Memory B cell (primary cell): ENCODE data around the gene SLC6A2.

Source experiments
- ATAC-seq: fragments of 150-1000 bp; cut with Tn5 transposase; 2 replicates; pipeline ENCODE4 v1.10.0; 2021; ENCODE audit warnings: low read depth, mild to moderate bottlenecking, moderate library complexity
- DNase-seq, 2 donors: peaks; one replicate each; pipeline ENCODE4 v3.0.0; 2022; ENCODE audit warnings: low spot score in 2 of 2
- H3K27ac Mint-ChIP-seq: one replicate; pipeline ENCODE4 v1.8.0; 2022; ENCODE audit warnings: mild to moderate bottlenecking, moderate library complexity, mixed read lengths
- H3K27me3 Mint-ChIP-seq: one replicate; pipeline ENCODE4 v1.8.0; 2022; ENCODE audit warnings: mixed read lengths
- H3K36me3 Mint-ChIP-seq: one replicate; pipeline ENCODE4 v1.8.0; 2022; ENCODE audit warnings: mild to moderate bottlenecking, mixed read lengths
- H3K4me1 Mint-ChIP-seq: one replicate; pipeline ENCODE4 v1.8.0; 2022; ENCODE audit warnings: mixed read lengths
- H3K4me3 Mint-ChIP-seq: one replicate; pipeline ENCODE4 v1.8.0; 2022; ENCODE audit warnings: mild to moderate bottlenecking, moderate library complexity, mixed read lengths
- H3K9me3 Mint-ChIP-seq: one replicate; pipeline ENCODE4 v1.8.0; 2022; ENCODE audit warnings: mixed read lengths

Gene SLC6A2

DNA sequence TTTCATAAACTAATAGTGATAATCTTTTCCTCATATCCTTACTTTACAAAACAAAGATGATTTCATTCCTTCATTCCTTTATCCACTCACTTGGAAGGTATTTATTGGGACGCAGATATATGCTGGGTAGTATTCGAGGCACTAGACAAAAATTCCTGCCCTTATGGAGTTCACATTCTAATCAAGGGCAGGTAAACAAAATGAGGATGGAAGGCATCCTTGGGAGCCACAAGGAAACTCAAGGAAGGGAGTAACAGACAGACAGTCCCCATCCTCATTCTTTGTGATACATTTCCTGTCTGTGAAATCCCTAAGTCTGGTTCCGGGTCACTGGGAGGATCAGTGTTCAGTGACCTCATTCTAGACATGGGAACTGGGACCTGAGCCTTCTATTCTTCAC, 45.2 kb downstream of the SLC6A2 start:
- DNase-seq (no peak), ATAC-seq (no peak)
- peaks cover 2% of the 10 kb centered on the region for H3K4me1 Mint-ChIP-seq
- no peak overlapping the region for H3K4me3 Mint-ChIP-seq
- H3K27me3 Mint-ChIP-seq = peaks cover 9% of the 10 kb centered on the region
- H3K9me3 Mint-ChIP-seq = no peaks in the 10 kb centered on the region
- no peaks in the 10 kb centered on the region for H3K36me3 Mint-ChIP-seq
- no peak overlapping the region for H3K27ac Mint-ChIP-seq

DNA sequence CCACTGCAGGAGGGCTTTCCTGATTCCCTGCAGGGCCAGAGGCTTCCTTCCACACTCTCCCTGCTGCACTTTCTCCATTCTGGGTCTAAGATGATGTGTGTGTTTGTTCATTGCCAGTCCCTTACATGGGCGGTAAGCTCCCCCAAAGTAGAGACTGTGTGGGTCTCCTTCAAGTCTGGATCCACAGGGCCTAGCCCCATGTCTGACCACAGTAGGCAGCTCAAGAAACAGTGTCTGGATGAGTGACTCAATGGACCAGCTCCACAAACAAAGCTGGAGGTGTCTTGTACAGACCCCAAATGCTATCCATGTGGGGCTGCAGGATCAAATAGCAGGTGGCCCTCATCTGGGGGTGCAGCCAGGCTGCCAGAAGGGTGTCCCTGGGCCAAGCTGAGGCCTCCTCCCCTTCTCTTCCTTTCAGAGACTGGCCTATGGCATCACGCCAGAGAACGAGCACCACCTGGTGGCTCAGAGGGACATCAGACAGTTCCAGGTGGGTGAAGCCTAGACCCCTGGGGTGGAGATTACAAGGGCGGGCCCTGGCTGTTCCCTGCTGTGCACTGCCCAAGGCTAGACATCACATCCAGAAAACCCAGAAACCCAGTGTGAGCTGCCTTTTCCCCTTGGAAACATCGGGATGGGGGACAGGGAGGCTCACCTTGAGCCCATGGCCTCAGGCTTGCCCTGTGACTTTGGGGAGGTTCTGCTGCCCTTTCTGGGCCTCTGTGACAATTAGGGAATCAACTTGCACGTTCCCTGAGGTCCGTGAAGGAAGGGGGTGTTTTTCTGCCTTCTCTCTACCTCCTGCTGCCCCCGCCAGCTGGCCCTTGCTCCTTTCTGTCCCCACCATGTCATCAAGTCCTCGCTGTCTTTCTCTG, 45.9 kb downstream of the SLC6A2 start:
- no peak overlapping the region for H3K4me3 Mint-ChIP-seq
- H3K9me3 Mint-ChIP-seq = no peaks in the 10 kb centered on the region
- peaks cover 2% of the 10 kb centered on the region for H3K4me1 Mint-ChIP-seq
- DNase-seq (no peak), ATAC-seq (peak; percentile 42)
- peaks cover 10% of the 10 kb centered on the region for H3K27me3 Mint-ChIP-seq
- no peaks in the 10 kb centered on the region for H3K36me3 Mint-ChIP-seq
- no peak overlapping the region for H3K27ac Mint-ChIP-seq

DNA sequence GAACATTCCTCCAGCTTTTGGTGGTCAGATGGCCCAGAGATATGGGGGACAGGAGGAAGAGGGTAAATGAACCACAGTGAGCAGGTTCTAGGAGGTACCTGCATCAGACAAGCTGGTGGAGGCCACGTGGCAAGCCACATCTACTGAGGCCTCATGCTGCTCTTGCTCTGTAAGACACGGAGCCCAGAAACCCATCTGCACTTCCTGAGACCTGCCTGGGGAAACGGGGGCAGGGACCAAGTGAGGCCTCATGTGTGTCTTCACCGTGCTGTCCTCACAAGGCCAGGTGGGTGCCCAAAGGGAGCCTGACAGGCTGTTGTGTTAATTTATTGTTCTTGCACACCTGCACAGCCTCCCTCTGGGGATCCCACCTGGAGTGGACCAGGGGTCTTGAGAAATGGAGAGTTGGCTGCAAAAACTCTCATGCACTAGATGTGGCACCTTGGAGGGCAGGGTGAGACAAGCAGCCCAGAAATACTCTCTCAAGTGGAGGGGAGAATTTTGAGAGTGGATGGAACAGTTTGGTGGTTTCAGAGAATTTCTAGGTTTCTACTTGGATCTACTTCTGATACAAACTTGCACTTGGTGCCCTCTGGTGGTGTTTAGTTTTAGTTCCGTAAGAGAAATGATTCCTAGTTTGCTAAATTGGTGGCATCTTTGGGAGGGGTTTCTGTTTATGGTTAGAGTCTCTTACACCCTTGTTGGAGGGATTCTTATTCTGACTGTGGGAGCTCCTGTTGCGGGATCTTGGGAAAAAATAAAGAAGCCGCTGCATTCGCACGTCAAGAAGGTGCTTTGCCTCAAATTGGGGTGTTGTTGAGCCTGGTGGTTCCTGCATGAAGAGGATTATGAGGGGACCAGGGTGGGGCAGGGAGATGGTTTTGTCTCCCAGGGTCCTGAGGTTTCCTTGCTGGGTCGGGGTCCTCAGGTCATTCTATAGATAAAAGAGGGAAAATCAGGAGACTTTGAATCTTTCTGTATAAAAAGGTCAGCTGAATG, 47.5 kb downstream of the SLC6A2 start:
- Mint-ChIP-seq H3K4me1 (peaks cover 2% of the 10 kb centered on the region), H3K9me3 (no peaks in the 10 kb centered on the region), H3K4me3 (no peak overlapping the region), H3K27me3 (peaks cover 15% of the 10 kb centered on the region), H3K36me3 (no peaks in the 10 kb centered on the region), H3K27ac (no peak overlapping the region)
- DNase-seq (no peak), ATAC-seq (no peak)

DNA sequence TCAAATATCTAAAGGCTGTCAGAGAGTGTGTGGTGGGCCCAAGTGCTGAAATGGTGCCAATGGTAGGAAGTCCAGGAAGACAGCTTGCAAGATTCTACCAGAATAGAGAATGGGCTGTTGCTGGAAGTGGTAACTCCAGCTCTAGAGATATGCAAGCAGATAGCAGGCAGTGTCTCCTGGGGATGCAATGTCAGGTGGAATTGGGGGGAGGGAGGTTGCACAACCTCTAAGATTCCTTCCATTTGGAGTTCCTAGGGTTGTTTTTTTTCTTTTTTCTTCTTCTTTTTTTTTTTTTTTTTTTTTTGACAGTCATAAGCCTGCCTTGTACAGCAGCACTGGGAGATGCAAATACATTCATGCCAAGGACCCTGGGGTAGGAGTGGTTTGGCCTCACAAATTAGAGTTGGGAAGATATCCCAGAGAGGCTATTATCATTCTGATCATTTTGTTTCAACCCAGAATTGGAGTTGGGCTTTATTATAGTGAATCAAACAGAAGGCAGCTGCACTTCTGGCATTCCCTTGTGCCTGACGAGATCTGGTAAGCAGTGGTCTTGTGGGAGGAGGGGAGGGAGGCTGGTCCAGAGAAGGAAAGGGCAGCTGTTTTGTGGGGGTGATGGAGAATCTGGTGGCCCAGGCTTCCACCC, 51.1 kb downstream of the SLC6A2 start:
- Mint-ChIP-seq H3K27ac (no peak overlapping the region), H3K27me3 (peaks cover 12% of the 10 kb centered on the region)
- ATAC-seq = no peak

DNA sequence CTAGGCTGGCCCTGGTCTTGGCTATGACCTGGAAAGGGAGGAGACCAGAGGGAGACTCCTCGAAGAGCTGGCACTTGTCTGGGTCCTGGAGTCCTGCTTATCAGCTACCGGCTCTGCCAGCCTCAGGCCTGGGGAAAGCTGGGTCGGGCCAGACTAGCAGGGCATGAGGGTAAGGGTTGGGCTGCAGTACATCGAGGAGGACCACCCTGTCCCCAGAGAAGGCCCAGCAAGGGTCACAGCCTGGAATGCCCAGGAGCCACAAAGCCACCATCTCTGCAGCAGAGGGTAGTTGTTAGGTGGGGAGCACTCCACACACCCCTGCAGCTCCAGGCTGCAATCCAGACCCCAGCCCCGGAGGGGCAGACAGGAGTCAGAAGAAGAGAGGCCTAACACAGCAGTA, 54.0 kb downstream of the SLC6A2 start:
- Mint-ChIP-seq H3K27me3 (peaks cover 14% of the 10 kb centered on the region), H3K9me3 (no peaks in the 10 kb centered on the region), H3K4me1 (no peaks in the 10 kb centered on the region), H3K4me3 (no peak overlapping the region), H3K27ac (no peak overlapping the region), H3K36me3 (no peaks in the 10 kb centered on the region)
- ATAC-seq (no peak), DNase-seq (no peak)

More for the DNA sequence above, 51.1 kb downstream of the SLC6A2 start:
- Mint-ChIP-seq H3K36me3 (no peaks in the 10 kb centered on the region), H3K4me1 (no peaks in the 10 kb centered on the region), H3K9me3 (no peaks in the 10 kb centered on the region), H3K4me3 (no peak overlapping the region)
- DNase-seq = no peak

DNA sequence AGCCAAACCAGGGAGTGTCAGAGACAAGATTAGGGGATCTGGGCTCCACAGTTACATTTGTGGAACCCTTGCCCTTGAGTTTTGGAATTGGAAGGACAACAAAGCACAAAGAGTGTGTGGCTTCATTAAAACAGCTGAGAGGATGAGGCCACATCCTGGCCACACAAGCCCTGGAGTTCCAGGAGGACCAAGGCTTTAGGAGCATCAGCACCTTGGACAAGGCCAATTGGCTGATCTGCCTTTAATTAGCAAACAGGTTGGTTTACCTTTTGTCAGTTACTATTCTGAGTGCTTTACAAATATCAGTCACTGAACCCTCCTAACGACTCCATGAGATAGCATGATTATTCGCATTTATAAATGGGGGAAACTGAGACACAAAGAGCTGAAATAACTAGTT, 54.7 kb downstream of the SLC6A2 start:
- Mint-ChIP-seq H3K9me3 (no peaks in the 10 kb centered on the region), H3K36me3 (no peaks in the 10 kb centered on the region), H3K4me1 (no peaks in the 10 kb centered on the region), H3K27ac (no peak overlapping the region), H3K4me3 (no peak overlapping the region), H3K27me3 (peaks cover 14% of the 10 kb centered on the region)
- ATAC-seq (no peak), DNase-seq (no peak)

DNA sequence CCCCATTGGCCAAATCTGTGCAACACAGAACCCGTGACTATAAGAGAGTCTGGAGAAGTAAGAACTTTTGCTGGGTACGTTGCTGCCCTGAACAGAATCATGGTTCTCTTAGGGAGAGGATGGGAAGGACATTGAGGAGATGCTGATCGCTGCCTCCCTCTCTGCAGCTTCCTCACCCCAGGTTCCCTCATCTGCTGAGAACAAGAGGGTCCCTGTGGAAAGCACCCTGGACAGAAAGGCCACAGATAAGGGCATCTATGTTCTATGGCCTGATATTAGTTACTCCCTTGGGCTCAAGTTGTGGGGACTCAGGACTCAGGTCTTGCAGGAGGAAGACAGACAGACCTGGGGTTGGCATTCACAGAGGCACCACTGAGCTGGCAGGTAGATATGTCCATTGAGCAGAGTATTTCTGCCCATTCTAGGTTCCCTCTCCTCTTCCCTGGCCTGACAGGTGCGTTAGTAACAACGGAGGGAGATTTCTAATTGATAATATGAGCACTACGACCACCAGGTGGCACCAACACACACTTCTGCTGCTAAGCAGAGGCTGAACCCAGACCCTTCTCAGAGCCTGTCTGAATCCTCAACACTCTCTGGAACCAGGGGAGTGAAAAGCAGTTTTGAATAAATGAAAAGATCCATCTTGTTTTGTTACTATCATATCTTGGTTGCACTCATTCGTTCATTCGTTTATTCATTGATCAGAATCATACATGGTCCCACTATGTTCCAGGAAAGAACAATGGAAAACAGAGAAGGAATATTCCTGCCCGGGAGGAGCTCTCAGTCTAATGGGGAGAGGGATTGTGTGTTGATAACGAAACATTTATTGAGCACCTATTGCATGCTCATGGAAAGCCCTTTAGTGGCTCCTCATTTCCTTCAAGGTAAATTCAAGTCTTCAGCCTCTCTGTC, 56.4 kb downstream of the SLC6A2 start:
- Mint-ChIP-seq H3K27me3 (peaks cover 12% of the 10 kb centered on the region), H3K27ac (no peak overlapping the region), H3K4me3 (no peak overlapping the region), H3K36me3 (no peaks in the 10 kb centered on the region), H3K9me3 (no peaks in the 10 kb centered on the region), H3K4me1 (no peaks in the 10 kb centered on the region)
- DNase-seq = peak; percentile 40 to 45
- ATAC-seq = peak; percentile 50

DNA sequence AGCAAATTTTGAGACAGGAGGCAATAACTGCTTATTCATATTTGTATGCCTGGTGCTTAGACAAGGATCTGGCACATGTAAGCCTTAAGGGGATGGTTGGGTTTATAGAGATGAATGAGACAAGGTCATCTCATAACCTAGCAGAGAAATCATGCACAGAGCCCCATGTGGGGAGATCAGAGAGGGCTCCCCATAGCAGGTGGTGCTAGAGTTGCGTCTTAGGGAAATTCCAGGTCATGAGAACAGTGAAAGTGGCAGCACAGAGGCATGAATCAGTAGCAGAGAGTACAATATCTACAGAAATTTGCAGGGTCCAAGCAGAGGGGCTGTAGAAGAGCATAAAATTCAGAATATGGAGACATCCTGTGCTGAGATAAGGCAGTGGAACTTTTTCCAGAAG, 57.3 kb downstream of the SLC6A2 start:
- Mint-ChIP-seq H3K4me3 (no peak overlapping the region), H3K36me3 (no peaks in the 10 kb centered on the region), H3K27ac (no peak overlapping the region), H3K4me1 (no peaks in the 10 kb centered on the region), H3K9me3 (no peaks in the 10 kb centered on the region), H3K27me3 (peaks cover 9% of the 10 kb centered on the region)
- no peak for DNase-seq
- no peak for ATAC-seq

DNA sequence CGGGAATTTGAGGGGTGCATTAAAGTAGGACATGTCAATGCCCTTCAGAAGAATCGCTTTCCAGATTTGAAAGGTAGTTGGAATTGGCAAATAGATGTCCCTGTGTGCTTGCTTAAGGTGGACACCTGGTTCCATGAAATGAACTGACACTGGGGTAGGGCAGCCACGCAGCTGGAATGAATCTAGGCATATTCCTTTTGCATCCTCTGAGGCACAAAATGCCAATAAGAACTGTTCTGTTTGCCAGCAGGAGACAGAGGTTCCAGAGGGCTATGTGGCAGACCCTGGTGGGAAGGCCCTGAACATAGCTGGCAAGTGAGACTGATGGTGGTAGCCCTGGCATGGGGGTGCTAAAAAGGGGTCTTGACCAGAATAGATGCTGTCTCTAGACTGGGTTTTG, 61.5 kb downstream of the SLC6A2 start:
- no peak overlapping the region for H3K27ac Mint-ChIP-seq
- H3K36me3 Mint-ChIP-seq = no peaks in the 10 kb centered on the region
- H3K27me3 Mint-ChIP-seq = peaks cover 11% of the 10 kb centered on the region
- no peaks in the 10 kb centered on the region for H3K4me1 Mint-ChIP-seq
- ATAC-seq = no peak
- H3K9me3 Mint-ChIP-seq = no peaks in the 10 kb centered on the region
- no peak overlapping the region for H3K4me3 Mint-ChIP-seq
- no peak for DNase-seq

DNA sequence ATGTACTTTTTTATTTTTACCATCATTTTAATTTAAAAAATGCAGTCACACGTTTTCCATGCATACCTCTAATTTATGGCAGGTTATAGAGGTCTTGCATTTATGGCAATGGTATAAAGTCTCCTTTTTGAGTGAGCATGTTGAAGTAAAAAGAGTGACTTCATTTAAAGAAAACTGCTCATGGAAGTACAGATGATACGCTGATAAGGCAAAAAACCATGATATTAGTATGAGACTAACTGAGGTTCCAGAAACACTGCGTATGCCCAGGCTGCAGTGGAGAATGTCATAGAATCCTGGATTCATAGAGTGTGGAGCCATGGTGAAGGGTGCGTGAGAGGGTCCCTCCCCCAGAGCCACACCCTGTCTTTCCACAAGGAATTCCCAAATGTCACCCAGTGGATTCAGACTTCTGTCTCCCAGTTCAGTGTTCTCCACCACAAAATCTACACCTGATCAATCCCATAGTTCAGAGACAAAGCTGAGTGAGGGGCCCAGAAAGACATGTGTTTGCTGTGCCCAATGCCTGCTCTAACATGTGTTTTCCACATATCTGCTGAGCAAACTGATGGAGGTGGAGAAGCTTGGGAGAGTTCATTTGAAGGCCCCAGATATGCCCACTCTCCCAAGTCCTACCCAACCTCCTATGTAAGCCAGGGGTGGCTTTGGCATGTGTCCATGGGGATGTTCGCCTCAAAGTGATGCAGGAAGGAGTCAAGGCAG, 69.4 kb downstream of the SLC6A2 start:
- no peaks in the 10 kb centered on the region for H3K36me3 Mint-ChIP-seq
- no peak overlapping the region for H3K27ac Mint-ChIP-seq
- ATAC-seq = no peak
- no peaks in the 10 kb centered on the region for H3K4me1 Mint-ChIP-seq
- DNase-seq = no peak
- H3K27me3 Mint-ChIP-seq = peaks cover 6% of the 10 kb centered on the region
- H3K9me3 Mint-ChIP-seq = no peaks in the 10 kb centered on the region
- no peak overlapping the region for H3K4me3 Mint-ChIP-seq

DNA sequence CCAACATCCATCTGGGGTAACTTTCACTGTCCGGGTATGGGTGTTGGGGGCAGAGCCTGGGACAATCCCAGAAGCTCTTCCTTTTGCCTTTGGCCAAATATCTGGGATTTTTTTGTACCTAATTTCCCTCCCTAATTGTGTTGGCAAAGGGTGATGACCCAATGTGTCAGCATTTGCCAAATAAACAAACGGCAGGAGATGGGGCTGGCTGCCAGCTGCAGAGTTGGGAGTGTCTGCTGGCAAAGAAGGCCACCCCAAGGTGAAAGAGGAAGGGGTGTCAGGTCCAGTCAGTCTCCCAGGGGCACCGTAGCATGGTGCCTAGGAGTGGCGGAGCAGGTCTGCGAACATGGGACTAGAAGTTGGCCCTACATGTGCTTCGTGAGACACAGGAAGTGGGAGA, 73.0 kb downstream of the SLC6A2 start:
- Mint-ChIP-seq H3K4me3 (no peak overlapping the region), H3K36me3 (no peaks in the 10 kb centered on the region), H3K27ac (no peak overlapping the region), H3K9me3 (no peaks in the 10 kb centered on the region), H3K4me1 (no peaks in the 10 kb centered on the region), H3K27me3 (peaks cover 8% of the 10 kb centered on the region)
- no peak for DNase-seq
- no peak for ATAC-seq

DNA sequence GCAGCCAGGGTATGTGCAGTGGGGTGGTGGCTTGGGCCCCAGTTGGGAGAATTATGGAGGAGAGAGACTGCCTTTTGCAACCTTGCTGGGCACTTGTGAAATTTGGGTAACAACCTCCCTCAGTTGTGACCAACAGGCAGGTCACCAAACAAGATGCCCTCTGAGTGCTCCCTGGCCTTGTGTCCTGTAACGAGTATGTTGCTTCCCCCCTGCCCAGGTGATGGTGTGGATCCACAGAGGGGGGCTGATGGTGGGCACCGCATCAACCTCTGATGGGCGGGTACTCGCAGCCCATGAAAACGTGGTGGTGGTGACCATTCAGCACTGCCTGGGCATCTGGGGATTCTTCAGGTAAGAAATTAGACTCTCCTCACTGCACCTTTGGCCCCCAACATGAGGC, 74.3 kb downstream of the SLC6A2 start:
- ATAC-seq (no peak), DNase-seq (no peak)
- peaks cover 9% of the 10 kb centered on the region for H3K27me3 Mint-ChIP-seq
- peaks cover 1% of the 10 kb centered on the region for H3K9me3 Mint-ChIP-seq
- no peaks in the 10 kb centered on the region for H3K4me1 Mint-ChIP-seq
- no peak overlapping the region for H3K27ac Mint-ChIP-seq
- H3K36me3 Mint-ChIP-seq = no peaks in the 10 kb centered on the region
- no peak overlapping the region for H3K4me3 Mint-ChIP-seq

DNA sequence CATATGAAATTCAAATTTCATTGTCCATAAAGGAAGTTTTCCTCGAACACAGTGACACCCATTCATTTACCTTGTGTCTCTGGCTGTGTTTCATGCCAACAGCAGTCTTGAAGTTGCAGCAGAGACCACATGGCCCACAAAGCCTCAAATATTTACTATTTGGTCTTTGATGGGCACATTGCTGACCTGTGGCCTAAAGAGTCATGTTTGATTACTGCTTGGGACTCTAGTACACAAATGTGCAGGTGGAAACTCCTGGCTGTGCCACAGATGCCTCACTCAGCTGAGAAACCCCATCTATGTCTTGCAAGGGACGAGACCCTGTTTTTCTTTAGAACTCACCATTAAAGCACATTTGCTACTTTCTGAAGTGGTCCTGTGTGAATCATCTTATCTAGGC, 76.7 kb downstream of the SLC6A2 start:
- Mint-ChIP-seq H3K4me1 (no peaks in the 10 kb centered on the region), H3K4me3 (no peak overlapping the region), H3K9me3 (peaks cover 3% of the 10 kb centered on the region), H3K27me3 (peaks cover 16% of the 10 kb centered on the region), H3K27ac (no peak overlapping the region), H3K36me3 (no peaks in the 10 kb centered on the region)
- no peak for DNase-seq
- ATAC-seq = no peak
